T47D (cell line): ENCODE data around the gene KCNIP4.

ENCODE experiments used
- DNase-seq, 2 experiments: peaks; one replicate each; pipeline versions ENCODE4 v3.0.0 to v3.0.0-alpha.2; 2011 to 2012; ENCODE audit warnings: low read depth in 1 of 2, low spot score in 1 of 2
- JUND ChIP-seq: IDR thresholded peaks from 2 replicates; pipeline ENCODE4 v1.6.1; 2012; ENCODE audit warnings: low read depth
- in situ Hi-C: cut with HindIII; loops from 2 replicates; pipeline ENCODE4 v1.10.0; 2016; ENCODE audit warnings: low sequenced_read_pairs, low pct_unique_long_range_greater_than_20kb

Gene KCNIP4

DNA sequence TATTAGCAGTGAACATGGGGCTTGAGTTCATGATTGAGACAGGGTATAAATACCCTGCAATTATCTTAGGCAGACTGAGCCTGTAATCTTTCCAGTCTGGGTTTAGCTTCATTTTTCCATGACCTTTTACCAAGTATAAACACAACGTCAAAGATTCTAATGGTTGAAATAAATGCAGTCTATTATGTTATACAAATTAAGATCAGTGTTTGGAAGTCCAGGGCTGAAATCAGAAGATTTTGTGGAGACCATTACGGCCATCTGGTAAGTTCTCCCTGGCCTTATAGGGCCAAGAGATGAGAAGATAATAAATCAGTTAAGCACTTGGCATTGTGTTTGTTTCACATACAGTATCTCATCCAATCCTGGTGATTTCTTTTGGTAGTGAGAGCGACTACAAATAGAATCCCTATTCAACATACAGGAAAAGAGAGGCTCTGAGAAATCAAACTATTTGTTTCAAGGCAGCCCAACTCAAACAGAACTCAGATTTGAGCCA, 822.5 kb downstream of the KCNIP4 start:
- TF ChIP-seq JUND = no peak
- in situ Hi-C loops = no loop called here
- DNase-seq = no peak

DNA sequence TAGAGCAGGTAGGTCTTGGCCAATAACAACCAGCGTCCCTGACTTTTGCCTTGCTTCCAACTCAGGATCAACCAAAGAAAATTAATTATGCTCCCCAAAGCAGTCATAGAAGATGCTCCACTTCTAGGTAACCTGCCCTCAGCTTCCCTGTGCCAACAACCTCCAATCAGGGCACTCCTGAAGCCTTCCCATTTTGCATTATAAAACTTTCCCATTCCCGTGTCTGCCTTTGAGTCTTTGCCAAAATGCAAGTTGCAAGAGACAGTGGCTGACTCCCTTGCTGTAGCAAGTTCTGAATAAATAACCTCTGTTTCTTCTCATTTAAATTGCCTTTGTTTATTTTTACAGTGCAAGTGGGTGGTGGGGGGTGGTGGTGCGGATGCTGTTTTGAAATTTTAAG, 830.3 kb downstream of the KCNIP4 start:
- in situ Hi-C loops = no loop called here
- TF ChIP-seq JUND = no peak
- DNase-seq = no peak

DNA sequence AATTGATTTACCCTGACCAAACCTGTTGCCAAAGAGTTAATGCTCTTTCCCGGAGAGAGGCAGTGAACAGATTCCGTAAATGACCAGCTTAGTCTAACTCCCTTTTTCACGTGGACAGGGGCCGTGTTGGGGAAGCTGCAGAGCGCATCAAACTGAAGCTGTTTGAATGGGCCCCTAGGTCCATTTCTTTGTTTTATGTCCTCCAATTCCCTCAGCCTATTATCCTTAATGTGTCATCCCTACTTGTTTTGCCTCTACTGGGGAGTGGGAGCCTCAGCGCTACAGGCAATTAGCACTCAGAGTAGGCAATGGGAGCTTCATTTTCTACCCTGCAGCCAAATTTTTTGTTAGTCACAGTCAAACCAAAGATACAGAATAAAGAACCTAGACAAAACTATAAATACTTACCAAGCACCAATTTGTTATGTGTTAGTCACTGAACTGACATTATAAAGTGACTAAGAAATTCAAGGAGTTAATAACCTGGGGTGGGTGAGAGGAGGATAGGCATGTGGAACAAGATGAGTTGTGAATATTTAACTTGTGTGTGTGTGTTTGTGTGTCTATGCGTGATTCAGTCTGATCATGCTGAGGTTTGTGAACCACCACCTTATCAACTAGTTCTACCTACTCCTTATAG, 830.9 kb downstream of the KCNIP4 start:
- no peak for TF ChIP-seq JUND
- in situ Hi-C loops = no loop called here

DNA sequence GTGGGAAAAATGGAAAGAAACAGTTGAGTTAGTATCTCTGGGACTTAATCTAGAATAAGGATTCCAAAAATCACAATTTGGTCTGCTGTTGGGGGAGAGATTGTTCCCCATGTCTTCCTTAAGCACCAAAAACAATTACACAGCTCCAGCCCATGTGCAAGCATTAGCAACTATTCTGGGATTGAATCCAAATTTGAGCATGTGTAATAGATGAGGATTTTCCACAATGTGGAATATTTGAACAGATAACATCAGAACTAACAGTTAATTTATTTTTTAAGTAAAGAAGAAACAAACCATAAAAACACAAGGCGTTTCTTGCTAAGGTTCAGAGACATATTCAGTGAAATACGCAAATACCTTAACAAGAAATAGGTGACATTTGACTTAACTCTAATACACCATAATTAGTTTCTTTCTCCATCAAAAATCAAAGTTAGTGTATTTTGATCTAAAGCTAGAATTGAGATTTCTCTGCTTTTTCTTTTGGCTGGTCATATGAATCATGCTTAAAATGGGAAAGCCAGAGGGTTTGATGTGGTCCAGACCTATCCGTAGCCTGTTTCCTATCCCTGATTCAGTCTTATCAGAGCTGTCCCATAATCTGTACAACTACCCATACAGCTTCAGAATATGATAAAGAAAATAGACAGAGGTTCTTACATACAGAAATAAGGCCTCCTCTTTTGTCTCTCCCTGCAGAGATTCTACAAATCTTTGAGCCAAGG, 834.9 kb downstream of the KCNIP4 start:
- no peak for TF ChIP-seq JUND
- in situ Hi-C loops = no loop called here
- DNase-seq = no peak

More for the DNA sequence above, 830.9 kb downstream of the KCNIP4 start:
- DNase-seq = no peak

DNA sequence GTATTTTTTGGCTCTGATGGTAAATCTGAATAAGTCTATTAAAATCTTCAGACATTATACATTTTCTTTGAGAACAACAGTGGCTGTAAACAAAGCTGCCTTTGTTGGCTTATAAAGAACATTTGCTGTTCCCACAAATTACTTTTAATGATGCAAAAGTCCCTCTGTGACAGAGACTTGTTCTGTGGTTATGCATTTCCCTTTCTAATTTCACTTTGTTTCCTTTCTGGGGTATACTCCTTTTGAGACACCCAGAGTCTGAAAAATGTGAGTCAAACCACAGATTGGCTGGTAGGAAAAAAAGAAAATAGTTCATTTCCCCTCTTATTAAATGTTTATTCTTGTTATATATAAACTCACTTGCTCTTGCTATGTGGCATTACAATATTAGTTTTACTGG, 845.9 kb downstream of the KCNIP4 start:
- no peak for TF ChIP-seq JUND
- DNase-seq = no peak
- in situ Hi-C loops = no loop called here

DNA sequence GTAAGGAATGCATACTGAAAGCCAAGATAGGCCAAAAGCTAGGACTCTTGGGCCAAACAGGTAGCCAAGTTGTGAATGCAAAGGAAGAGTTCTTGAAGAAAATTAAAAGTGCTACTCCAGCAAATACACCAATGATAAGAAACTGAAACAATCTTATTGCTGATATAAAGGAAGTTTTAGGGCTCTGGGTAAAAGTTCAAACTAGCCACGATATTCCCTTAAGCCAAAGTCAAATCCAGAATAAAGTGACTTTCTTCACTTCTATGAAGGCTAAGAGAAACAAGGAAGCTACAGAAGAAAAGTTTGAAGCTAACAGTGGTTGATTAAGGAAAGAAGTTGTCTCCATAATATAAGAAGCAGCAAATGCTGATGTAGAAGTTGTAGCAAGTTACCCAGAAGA, 850.7 kb downstream of the KCNIP4 start:
- in situ Hi-C loops = no loop called here
- DNase-seq = no peak
- no peak for TF ChIP-seq JUND

DNA sequence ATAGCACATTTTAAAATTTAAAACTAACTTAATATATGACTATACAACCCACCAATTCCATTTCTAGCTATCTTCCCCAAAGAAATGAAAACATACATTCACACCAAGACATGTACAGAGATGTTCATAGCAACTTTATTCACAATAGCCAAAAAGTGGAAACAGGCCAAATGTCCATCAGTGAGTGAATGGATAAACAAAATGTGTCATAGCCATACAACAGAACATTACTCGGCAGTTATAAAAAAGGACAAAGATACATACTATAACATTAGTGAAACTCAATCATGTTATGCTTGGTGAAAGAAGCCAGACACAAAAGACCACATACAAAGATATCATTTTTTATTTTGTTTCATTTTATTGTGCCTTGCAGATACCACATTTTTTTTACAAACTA, 851.5 kb downstream of the KCNIP4 start:
- DNase-seq = no peak
- TF ChIP-seq JUND = no peak
- in situ Hi-C loops = no loop called here

DNA sequence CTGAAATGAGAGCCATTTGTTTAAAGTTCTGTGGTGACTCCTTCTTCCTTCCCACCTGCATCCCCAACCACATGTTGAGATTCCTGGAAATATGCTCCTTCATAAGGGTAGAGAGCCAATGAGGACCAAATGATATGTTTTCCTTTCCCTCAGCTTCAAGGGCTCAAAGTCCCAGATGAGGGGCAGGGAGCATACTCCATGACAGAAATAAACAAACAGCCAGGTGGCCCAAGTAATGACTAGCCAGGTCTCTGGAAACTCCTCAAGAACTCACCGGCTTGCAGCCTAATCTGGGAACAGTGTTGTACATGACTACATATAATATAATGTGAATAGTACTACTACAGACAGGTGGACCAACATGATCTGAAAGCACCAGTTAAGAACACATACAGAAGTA, 856.0 kb downstream of the KCNIP4 start:
- no peak for TF ChIP-seq JUND
- in situ Hi-C loops = no loop called here
- no peak for DNase-seq

DNA sequence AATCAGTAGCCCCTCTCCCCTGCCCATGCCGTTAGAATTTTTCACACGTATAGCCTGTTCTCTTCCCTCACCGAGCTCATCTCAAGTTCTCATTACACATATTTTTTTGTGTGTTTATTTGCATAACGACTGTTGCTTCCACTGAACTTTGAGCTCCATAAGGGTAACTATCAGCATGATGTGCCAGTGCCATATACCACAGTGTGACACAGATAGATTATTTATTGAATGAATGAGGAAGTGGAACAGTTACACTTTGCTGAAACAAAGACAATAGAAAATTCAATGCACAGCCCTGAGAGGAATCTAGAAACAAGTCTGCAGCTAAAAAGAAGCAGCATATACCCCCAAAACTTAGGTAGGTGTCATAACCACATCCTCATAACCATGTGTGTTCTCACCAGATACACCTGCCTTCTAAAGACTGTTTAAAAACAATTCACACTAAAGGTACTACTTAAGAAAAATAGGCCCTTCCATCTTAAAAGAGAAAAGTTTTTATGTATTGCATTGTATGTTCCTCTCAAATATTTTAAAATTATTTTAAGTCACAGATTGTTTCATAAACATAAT, 858.4 kb downstream of the KCNIP4 start:
- no peak for TF ChIP-seq JUND
- in situ Hi-C loops = no loop called here
- no peak for DNase-seq

DNA sequence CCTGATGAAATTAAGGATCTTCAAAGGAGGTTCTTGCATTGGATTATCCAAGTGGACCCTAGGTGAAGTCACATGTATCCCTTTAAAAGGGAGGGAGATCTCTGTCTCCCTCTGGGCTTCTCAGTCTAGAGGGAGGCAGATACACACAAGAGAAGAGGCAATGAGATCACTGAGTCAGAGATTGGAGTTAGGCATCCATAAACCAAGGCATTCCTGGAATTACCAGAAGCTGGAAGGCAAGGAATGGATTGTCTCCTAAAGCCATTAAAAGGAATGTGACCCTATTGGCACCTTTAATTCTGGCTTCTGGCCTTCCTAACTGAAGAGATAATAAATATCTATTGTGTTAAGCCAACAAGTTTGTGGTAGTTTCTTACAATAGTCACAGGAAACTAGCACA, 865.2 kb downstream of the KCNIP4 start:
- TF ChIP-seq JUND = no peak
- in situ Hi-C loops = no loop called here

DNA sequence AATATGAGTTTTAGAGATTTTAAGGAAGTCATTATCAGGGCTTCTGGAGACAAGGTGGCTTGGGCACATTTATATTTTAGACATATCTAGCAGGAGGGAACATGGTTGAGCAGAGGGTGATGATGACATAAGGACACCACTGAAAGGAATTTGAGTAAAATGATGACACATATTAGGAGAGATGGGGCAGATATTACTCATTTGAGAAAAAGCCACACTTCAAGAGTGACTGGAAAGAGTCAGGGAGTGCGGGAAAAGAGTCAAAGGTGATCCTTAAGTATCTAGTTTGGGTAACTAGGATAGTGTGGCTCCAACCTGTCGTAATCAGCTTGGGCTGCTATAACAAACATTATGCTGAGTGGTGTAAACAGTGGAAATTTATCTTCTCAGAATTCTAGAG, 870.6 kb downstream of the KCNIP4 start:
- no peak for DNase-seq
- in situ Hi-C loops = no loop called here
- TF ChIP-seq JUND = no peak

More for the DNA sequence above, 865.2 kb downstream of the KCNIP4 start:
- DNase-seq = no peak

DNA sequence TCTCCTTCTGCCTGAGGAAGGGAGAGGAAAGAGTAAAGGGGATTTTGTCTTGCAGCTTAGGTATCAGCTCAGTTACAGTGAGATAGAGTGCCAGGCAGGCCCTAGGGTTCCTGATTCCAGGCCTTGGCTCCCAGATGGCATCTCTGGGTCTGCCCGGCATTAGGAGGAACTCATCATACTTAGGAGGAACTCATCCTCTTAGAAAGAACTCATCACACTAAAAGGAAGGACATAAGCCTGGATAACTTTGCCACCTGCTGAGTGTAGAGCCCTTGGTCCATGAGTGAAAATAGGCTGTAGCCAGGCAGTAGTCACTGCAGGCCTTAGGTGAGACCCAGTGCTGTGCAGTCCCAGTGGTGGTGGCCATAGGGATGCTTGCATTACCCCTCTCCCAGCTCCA, 881.2 kb downstream of the KCNIP4 start:
- in situ Hi-C loops = no loop called here

DNA sequence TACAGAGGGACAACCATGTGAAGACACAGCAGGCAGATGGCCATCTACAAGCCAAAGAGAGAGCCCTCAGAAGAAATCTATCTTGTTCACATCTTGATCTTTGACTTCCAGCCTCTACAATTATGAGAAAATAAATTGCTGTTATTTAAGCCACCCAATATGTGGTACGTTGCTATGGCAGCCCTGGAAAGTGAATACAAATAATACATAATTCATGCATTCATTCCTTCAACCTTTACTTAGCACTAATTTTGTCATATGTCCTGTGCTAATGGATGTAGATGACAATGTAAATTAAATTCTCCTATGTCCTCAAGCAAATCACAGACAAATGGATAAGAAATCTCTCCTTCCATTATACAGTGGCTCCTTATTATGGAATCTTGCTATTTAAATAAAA, 886.7 kb downstream of the KCNIP4 start:
- in situ Hi-C loops = no loop called here
- TF ChIP-seq JUND = no peak
- DNase-seq = no peak

More for the DNA sequence above, 881.2 kb downstream of the KCNIP4 start:
- no peak for DNase-seq
- no peak for TF ChIP-seq JUND
